Fibroblast of upper back skin (primary cell): ENCODE measurements around the gene DYRK4.
A peak's percentile ranks its signal among the peaks of the same experiment; 100 is the strongest.

ENCODE experiments used
- DNase-seq: peaks from one replicate; pipeline ENCODE4 v3.0.0-alpha.2; 2013

Gene DYRK4

DNA sequence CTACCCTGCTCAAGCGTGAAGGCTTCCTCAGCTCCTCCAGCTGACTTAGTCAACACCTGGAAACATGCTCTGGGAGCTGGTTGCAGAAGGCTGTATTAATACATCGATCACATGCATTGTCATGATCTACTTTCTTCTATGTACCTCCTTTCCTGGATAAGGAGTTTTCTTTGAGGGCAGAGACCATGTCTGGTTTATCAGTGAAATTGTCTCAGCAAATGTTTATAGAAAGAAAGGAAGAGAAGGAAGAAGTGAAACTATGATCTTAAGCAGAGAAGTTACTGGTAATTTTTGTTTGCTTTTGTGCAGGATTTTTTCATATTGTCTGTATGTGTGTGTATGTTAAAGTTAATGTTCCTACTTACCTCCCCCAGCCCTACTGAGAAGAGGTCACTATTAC, 4.5 kb downstream of the DYRK4 start:
- DNase-seq: no peak

DNA sequence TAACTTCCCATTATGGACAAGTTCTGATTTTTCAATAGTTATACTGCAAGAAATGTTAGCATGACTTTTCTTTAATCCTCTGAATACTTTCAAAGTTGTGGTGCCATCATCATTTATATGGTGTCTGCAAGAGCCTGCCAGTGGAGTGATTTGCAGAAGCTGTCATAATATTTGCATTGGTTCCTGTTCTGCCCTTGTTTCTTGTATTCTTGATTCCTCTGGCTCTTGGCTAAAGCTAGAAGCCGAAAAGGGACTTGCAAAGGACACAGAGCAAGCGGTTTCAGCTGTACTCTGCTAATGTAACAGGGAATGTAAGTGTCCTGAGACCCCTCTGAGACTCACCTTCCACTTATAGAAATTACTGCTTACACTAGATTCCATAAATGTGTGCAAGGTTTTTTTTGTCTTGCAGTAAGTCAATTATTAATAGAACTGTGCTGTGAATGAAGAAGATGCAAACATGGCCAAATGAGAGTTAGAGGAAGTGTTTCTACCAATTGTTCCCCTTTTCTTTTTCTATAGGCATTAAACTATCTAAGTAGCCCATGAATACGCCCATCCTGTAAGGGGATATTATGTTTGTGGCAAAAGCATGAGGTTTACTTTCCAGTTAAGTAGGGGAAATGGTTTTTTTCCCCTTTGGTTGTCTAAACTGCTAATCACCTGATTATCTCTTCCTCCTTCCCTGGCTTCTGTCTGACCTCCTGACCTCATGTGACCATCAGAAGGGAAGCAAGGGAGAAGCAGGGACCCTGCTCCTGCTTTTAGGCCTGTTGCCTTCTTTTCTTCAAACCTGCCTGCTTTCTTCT, 5.3 kb downstream of the DYRK4 start:
- no peak for DNase-seq

DNA sequence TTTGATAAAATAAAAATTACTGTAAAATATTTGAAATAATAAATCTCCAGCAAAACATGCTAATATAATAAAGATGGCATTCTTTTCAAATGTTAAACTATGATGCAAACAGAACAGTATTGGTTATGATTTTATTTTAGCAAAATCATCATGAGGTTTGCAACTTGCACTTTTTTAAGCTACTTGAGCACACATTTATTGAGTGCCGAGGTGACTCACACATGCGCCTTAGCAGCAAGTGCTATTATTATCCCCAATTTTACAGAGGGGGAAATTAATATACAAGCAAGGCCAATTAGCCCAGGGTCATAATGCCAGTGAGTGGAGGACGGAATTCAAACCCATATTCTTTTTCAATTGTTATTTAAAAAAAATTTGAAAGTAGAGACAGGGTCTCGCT, 7.3 kb downstream of the DYRK4 start:
- DNase-seq: no peak

DNA sequence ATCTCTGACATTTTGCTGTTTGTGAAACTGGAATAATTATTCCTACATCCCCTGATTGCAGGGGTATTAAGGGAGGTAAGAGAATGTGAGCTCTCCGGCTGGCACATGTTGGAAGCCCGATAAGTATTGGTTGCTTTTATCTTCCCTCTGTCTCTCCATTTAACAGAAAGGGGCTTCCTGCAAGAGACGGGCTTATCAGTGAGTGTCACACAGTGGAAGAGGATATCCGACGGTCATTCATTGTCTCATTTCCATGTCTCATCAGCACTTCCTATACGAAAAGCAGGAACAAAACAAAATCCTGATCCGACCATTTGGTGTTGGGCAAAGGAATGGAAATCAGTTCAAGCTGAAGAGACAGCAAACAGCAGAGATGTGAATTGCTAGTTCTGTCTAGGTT, 10.7 kb downstream of the DYRK4 start:
- DNase-seq: no peak

DNA sequence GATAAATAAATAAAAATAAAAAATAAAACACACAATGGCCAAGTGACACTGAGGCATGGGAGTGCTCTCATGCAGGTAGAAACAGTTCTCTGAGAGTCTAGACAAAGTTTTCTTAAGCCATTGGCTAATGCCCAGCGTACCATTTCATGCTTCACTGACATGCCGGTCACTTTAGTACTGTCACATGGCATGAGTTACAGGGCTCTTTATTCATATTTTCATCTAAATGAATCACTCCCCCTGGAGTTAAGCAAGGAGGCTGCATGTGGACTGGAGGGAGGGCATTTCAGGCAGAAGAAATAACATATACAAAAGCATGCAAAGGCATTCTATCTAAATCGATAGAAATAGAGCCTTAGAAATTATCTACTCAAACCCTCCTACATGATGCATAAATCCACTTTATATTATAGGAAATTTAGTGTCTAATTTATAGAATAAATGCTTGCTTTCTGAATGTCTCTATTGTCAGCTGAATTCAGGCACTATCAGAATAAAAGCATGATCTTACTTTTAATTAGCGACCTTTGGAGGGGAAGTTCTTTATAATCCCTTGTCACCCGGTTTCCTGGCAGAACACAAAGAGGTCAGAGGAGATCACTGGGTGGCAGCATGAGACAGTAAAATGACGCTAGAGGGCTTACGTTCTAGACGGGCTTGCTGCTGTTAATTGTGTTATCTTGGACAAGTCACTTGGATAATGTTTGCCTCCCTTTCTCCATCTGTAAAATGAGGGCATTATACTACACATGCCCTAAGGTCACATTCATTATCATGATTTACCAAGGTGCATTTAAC, 17.5 kb downstream of the DYRK4 start:
- no peak for DNase-seq

DNA sequence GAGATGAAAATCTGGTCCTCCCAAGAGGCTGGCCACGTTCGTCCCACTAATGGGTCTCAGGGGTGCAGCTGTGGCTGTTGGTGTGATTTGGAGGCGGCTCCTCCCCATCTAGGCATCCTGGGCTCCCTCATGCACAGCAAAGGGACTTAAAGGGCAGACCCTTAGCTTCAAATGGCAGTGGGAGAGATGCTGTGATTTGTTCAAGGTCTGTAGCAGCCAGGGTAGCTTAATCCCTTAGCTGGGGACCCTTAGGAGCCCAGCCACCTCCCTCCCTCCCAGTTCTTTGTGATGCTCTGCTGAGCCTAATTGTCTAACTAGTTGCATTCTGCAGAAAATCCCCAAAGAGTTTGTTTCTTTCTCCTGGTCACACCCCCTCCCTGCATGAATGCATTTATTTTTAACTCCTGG, 18.3 kb downstream of the DYRK4 start:
- no peak for DNase-seq

GRCh38 chr12:4584281-4584680, 22.3 kb downstream of the DYRK4 start:
- no peak for DNase-seq

- DNase-seq: no peak
These were observed 22.9 kb downstream of the DYRK4 start for GRCh38 chr12:4584896-4585295.

DNA sequence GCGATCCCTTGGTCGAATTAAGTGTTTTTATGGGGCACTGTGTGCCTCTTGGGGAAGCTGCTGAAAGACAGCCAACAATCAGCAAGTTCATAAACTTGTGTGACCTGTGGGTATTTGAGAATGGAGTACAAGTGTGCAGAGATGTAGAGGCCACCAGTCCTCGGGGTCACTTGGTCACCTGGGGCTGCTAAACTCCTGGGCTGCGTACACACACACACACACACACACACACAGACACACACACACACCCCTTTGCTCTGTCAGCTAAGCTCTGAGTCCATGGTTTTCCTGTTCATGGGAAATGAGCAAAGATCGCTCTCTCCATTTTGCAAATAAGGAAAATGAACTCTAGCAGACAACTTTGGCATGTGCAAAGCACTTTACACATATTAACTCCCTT, 24.5 kb downstream of the DYRK4 start:
- DNase-seq: no peak

GRCh38 chr12:4587108-4587507, 25.1 kb downstream of the DYRK4 start:
- no peak for DNase-seq

DNA sequence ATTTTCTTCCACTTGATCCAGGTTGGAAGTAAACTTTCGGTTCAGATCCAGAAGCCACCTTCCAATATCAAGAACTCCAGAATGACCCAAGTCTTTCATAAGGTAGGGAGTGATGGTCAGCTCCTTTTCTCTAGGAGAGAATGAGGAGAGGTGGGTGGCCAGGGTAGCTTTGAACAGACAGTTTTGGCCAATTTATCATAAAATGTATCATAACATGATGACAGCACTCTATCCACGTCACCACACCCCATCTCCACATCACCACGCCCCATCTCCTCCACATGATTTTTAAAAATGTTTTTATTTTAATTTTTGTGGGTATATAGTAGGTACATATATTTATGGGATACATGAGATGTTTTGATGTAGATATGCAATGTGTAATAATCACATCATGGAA, 26.9 kb downstream of the DYRK4 start:
- no peak for DNase-seq

GRCh38 chr12:4589941-4590340, 27.9 kb downstream of the DYRK4 start:
- DNase-seq: no peak

- DNase-seq: no peak
These were observed 29.2 kb downstream of the DYRK4 start for GRCh38 chr12:4591180-4591687.

GRCh38 chr12:4595881-4596280, 33.9 kb downstream of the DYRK4 start:
- DNase-seq: no peak

- no peak for DNase-seq
These were observed 41.4 kb downstream of the DYRK4 start for GRCh38 chr12:4603421-4603820.

- no peak for DNase-seq
These were observed 41.9 kb downstream of the DYRK4 start for GRCh38 chr12:4603946-4604345.

DNA sequence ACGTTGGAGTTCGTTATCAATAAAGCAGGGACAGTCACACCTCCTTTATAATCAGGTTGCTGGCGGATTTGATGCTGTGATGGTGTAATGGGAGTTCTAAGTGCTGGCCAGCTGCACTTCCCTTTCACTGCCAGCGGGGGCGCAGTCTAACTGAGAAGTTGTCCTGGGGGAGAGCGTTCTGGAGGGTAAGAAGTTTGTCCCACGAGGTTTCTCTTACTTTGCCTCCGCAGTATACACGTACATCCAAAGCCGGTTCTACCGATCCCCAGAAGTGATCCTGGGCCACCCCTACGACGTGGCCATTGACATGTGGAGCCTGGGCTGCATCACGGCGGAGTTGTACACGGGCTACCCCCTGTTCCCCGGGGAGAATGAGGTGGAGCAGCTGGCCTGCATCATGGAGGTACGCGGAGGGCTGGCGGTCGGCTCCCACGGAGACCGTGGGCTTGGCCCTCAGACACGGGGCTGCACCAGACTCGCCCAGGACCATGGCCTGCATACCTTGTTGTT, 42.7 kb downstream of the DYRK4 start:
- peak; percentile 89 for DNase-seq

- DNase-seq: no peak
These were observed 45.0 kb downstream of the DYRK4 start for GRCh38 chr12:4607056-4607455.

DNA sequence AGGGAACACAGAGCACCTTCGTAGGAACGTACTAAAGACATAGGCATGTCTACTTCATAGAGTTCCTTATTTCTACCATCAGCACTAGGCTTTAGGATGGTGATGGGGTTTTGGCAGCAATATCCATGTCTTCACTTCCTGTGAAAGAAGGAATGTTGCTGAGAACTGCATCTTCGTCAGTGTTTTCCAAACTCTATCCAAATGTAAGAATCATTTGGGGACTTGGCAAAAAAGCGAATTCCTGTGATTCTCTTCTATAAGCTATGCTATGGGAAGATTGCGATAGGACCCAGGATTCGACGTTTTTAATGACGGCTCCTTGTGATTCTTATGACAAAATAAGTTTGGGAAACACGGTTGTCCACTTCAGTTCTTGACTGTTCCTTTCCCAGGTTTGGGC, 47.1 kb downstream of the DYRK4 start:
- DNase-seq: peak; percentile 1

DNA sequence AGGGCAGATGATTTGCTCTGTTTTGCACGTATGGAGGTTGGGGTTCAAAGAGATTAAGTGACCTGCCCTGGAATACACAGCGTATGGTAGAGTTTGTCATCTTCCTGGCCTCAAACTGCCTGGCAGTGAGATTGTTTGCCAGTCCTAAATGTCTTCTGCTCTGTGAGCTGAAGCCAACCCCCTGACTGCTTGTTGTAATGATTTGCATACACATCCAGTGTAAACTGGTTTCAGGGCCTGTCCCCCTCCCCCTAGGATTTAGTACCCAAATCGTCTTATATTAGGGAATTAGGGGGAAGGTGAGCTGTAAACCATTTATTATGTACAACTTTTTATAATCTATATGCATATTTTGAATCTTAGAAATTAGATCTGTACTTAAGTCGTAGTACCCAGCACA, 48.5 kb downstream of the DYRK4 start:
- no peak for DNase-seq

DNA sequence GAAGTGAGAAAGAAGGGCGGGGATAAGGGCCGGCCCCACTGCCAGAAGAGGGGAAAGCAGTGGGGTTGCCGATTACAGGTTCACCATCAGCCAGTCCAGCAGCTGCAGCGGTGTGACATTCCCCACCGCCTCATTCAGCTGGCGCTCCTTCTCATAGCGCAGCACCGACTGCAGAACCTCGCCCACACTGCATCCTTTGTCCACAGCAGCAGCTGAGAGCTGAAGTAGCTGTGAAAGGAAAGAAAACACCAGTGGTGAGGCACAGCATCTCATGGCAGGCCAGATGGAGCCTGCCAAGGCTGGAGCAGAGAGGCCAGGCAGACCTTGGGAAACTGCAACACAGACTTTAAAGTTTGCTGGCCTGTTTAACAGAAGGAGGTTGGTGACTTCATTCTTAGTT, 53.7 kb downstream of the DYRK4 start:
- DNase-seq: no peak

DNA sequence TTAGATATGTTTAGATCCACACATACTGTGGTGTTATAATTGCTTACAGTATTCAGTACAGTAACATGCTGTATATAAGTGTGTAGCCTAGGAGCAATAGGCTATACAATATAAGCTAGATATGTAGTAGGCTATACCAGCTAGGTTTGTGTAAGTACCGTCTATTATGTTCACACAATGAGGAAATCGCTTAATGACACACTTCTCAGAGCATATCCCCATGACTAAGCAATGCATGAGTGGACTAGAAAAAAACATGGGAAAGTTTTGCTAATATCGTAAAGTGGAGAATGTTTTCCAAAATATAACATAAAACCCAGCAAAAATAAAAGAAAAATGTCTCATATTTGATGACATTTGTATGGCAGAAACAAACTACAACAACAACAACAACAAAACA, 59.5 kb downstream of the DYRK4 start:
- DNase-seq: no peak

GRCh38 chr12:4626543-4626942, 64.5 kb downstream of the DYRK4 start:
- DNase-seq: no peak

GRCh38 chr12:4628406-4628805, 66.4 kb downstream of the DYRK4 start:
- no peak for DNase-seq
